D721Med (cell line): ENCODE results near the gene TREML4.

Source experiments
- DNase-seq: peaks from one replicate; pipeline ENCODE4 v3.0.0; 2011; ENCODE audit warnings: low spot score; ENCODE audit not compliant: insufficient read length
- FAIRE-seq: peaks from 2 replicates; lab custom pipeline; 2011; peaks lifted over from hg19 to GRCh38; lab: Jason Lieb, UNC
- TF ChIP-seq, protein P1 (sequence below): IDR thresholded peaks from 2 replicates; pipeline ENCODE4 v1.5.1; 2012; ENCODE audit warnings: mild to moderate bottlenecking, control low read depth; ENCODE audit not compliant: insufficient read depth; ENCODE audit errors: missing control alignments

Gene TREML4

DNA sequence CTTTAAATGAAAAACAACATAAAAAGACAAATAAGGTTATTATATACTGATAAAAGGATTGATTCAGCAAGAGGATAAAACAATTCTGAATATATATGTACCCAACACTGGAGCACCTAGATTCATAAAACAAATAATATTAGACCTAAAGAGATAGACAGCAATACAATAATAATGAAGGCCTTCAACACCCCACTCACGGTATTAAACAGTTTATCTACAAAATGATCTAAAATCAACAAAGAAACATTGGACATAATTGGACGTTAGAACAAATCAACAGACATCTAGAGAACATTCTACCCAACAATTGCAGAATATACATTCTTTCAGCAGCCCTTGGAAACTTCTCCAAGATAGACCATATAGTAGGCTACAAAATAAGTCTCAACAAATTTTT, 34.3 kb downstream of the TREML4 start:
- FAIRE-seq (no peak), DNase-seq (no peak)
- TF ChIP-seq, protein P1, sequence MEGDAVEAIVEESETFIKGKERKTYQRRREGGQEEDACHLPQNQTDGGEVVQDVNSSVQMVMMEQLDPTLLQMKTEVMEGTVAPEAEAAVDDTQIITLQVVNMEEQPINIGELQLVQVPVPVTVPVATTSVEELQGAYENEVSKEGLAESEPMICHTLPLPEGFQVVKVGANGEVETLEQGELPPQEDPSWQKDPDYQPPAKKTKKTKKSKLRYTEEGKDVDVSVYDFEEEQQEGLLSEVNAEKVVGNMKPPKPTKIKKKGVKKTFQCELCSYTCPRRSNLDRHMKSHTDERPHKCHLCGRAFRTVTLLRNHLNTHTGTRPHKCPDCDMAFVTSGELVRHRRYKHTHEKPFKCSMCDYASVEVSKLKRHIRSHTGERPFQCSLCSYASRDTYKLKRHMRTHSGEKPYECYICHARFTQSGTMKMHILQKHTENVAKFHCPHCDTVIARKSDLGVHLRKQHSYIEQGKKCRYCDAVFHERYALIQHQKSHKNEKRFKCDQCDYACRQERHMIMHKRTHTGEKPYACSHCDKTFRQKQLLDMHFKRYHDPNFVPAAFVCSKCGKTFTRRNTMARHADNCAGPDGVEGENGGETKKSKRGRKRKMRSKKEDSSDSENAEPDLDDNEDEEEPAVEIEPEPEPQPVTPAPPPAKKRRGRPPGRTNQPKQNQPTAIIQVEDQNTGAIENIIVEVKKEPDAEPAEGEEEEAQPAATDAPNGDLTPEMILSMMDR: no peak

DNA sequence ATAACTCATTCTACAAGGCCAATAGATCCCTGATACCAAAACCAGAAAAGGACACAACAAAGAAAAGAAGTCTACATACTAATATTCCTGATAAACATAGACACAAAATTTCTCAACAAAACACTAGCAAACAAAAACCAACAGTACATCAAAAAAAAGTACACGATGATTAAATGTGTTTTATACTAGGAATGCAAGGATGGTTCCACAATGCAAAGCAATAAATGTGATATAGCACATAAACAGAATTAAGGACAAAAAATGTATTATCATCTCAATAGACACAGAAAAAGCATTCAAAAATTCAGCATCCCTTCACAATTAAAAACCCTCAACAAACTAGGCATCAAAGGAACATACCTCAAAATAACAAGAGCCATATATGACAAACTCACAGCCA, 35.1 kb downstream of the TREML4 start:
- no peak for DNase-seq
- no peak for FAIRE-seq
- TF ChIP-seq, protein P1: no peak

DNA sequence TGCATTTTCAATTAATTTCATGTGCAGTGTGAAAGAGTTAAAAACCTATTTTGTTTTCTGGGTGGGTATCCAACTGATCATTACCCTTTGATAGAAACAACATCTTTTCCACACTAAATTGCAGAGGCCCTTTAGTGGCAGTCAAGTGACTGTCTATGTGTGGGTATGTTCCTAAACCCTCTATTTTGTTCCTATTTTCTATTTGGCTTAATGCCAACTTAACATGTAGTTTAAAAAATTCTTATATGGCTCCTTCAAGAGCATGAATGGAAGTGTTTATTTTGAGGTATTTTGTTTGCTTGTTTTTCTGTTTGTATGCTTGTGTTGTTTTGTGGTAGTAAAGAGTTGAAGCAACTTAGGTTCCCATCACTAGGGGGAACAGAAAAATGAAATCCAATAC, 38.4 kb downstream of the TREML4 start:
- TF ChIP-seq, protein P1: no peak
- DNase-seq: no peak
- FAIRE-seq: no peak

DNA sequence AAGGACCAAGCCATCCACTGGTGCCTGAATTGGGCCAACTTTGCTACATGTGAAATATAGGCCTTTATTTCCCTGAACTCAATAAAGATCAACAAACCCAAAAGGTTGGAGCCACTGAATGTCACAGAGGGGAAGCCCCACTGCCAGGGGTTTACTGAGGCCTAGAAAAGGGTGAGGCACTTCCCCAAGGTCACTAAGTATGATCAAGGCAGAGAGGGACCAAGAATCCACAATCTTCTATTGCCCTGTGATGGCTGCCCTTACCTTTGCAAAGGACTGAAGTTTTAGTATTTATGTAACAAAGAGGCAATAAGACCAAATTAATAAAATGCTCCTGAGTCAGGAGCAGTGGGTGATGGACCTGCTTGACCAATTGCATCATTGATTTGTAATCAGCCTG, 40.3 kb downstream of the TREML4 start:
- no peak for FAIRE-seq
- DNase-seq: no peak
- TF ChIP-seq, protein P1: no peak

DNA sequence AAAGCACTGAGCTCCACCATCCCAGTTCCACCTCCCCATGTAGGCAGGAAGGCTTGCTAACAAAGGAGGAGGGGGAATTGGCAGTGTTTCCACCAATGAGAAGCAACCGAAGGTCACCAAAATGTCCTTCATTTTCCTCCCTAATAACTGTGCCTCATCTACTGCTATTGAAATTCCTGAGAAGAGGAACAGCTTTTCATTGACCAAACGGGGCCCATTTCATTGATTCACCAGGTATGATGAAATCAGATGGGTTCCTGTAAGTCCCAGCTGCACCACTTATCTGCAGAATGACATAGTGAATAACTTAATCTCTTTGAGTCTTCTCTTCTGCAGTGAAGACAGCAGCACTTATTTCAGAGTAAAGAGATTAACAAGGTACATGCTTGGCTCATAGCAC, 41.0 kb downstream of the TREML4 start:
- FAIRE-seq (no peak), DNase-seq (no peak)
- TF ChIP-seq, protein P1: no peak

DNA sequence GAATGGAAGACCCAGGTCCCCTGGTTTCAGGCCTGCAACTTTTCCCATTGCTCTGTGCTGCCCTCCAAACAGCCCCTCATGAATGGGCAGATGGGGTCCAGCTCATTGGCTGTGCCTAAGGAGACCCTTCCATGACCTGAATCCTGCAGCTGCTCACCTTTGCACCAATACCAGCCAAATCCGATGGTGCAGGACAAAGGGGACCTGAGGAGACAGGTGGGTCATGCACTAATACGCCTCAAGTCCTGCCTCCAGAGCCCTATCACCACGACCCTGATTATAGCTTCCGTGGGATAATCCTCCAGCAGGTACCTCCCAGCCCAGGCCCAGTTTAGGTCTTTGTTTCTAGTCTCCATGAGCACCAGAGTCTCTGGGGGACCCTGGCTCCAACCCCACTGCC, 41.6 kb downstream of the TREML4 start:
- TF ChIP-seq, protein P1: no peak
- FAIRE-seq (no peak), DNase-seq (no peak)

DNA sequence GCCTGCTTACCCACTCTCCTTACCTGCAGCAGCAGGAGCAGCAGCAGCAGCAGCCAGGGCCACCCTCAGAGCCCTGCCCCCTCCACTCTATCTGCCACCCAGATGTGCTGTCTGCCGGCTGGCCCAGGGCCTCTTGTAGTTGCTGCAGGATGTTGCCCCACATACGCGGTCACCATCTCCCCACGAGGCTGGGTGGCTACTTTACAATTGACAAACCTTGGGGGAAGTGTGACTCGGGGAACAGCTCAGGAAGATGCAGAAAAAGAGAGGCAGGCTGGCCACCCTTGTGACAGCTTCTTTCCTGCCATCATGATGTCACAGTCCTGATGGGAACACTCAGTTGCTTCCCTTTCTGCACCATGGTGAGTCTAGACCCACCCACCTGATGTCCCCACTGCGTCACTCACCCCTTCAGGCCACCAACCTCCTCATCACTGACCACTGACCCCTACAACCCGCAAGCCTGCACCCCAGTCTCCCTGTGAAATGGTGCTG, 43.8 kb downstream of the TREML4 start:
- TF ChIP-seq, protein P1: no peak
- no peak for DNase-seq
- FAIRE-seq: no peak
